GM12878 (cell line): Measurements from ENCODE around the gene DLGAP3. TPM values are rescaled to one million over a fixed set of nuclear protein-coding genes. Genes with fewer than 3 reads are reported as not detected.

ENCODE experiments used
- ATAC-seq: fragments of 200-7000 bp; cut with Tn5 transposase; 3 replicates; pipeline ENCODE4 v1.9.1; 2020; ENCODE audit warnings: mild to moderate bottlenecking, moderate library complexity
- BruUV-seq: library from RNA; stranded (reverse); fragments of 400-500 nt; replicated peaks from 2 replicates; lab custom pipeline; 2021; lab: Mats Ljungman, UMichigan
- CTCF ChIA-PET: fragments of 300-600 bp; sonication (Branson Sonifier 250); formaldehyde crosslinking; extraction: SDS; loops from one replicate; lab custom pipeline; 2021; ENCODE audit warnings: inconsistent platforms; lab: Yijun Ruan, JAX
- POLR2A ChIA-PET: fragments of 350-600 bp; formaldehyde crosslinking; extraction: SDS; loops from one replicate; lab custom pipeline; 2021; ENCODE audit warnings: inconsistent platforms; lab: Charles Lee
- RAD21 ChIA-PET: fragments of 300-600 bp; sonication (Branson Sonifier 250); formaldehyde crosslinking; loops from one replicate; lab custom pipeline; 2023; ENCODE audit warnings: antibody characterized with exemption; ENCODE audit not compliant: unreplicated experiment; lab: Charles Lee
- SMC1A ChIA-PET: fragments of 300-600 bp; sonication (Branson Sonifier 250); formaldehyde crosslinking; loops from one replicate; lab custom pipeline; 2023; ENCODE audit not compliant: unreplicated experiment, uncharacterized antibody; lab: Charles Lee
- DNase-seq: peaks from one replicate; pipeline ENCODE4 v3.0.0-alpha.2; 2011; ENCODE audit warnings: low read depth, low spot score
- FAIRE-seq: peaks from 3 replicates; lab custom pipeline; 2011; peaks lifted over from hg19 to GRCh38; lab: Jason Lieb, UNC
- H2AFZ ChIP-seq: 2 replicates; pipeline ENCODE4 v1.6.0; 2011; ENCODE audit warnings: low read depth, low read length, control low read depth; ENCODE audit not compliant: control insufficient read depth
- H3K27ac ChIP-seq: 2 replicates; pipeline ENCODE4 v1.5.1; 2011; ENCODE audit warnings: control low read depth; ENCODE audit not compliant: control insufficient read depth, insufficient read depth
- H3K27me3 ChIP-seq, 2 experiments: replicated peaks in 1 of 2; 2 replicates each; pipeline versions ENCODE4 v1.6.0 to v1.6.1; 2011; ENCODE audit warnings: low read length in 1 of 2; ENCODE audit not compliant: control insufficient read depth in 2 of 2, insufficient read depth in 2 of 2
- H3K36me3 ChIP-seq, 2 experiments: 2 replicates each; pipeline ENCODE4 v1.5.1; 2011; ENCODE audit warnings: low read length in 1 of 2; ENCODE audit not compliant: control insufficient read depth in 2 of 2, insufficient read depth in 2 of 2
- H3K4me1 ChIP-seq: 2 replicates; pipeline ENCODE4 v1.6.1; 2011; ENCODE audit warnings: mild to moderate bottlenecking, low read length, moderate library complexity, mixed read lengths; ENCODE audit not compliant: control insufficient read depth, insufficient read depth
- H3K4me2 ChIP-seq: 2 replicates; pipeline ENCODE4 v1.6.0; 2011; ENCODE audit warnings: control low read depth; ENCODE audit not compliant: control insufficient read depth, insufficient read depth
- H3K4me3 ChIP-seq: fragments of 200-600 bp; sonication (generic); 2 replicates; pipeline ENCODE4 v1.5.1; 2016
- H3K79me2 ChIP-seq: 2 replicates; pipeline ENCODE4 v1.6.0; 2011; ENCODE audit warnings: low read length; ENCODE audit not compliant: control insufficient read depth, insufficient read depth
- H3K9ac ChIP-seq: 2 replicates; pipeline ENCODE4 v1.8.0; 2011; ENCODE audit warnings: low read length, control low read depth, mixed read lengths; ENCODE audit not compliant: control insufficient read depth, insufficient read depth
- H3K9me3 ChIP-seq: replicated peaks from 3 replicates; pipeline ENCODE4 v1.5.1; 2011; ENCODE audit warnings: mild to moderate bottlenecking, low read length; ENCODE audit not compliant: control insufficient read depth, insufficient read depth
- H4K20me1 ChIP-seq: 2 replicates; pipeline ENCODE4 v1.6.0; 2011; ENCODE audit not compliant: control insufficient read depth, insufficient read depth
- ATF3 ChIP-seq: IDR thresholded peaks from 2 replicates; pipeline ENCODE4 v1.6.1; 2011; ENCODE audit warnings: low read depth, mild to moderate bottlenecking, low read length, moderate library complexity, borderline replicate concordance; ENCODE audit errors: extremely low read depth
- BCL3 ChIP-seq: IDR thresholded peaks from 2 replicates; pipeline ENCODE4 v1.6.1; 2011; ENCODE audit warnings: borderline replicate concordance, low read depth, mild to moderate bottlenecking, moderate library complexity, low read length; ENCODE audit not compliant: insufficient read depth, poor library complexity, severe bottlenecking
- CEBPB ChIP-seq, 2 experiments: fragments of 150-350 bp in 1 of 2; IDR thresholded peaks; 2 replicates each; pipeline ENCODE4 v1.6.1; 2012 to 2014; ENCODE audit warnings: low read depth in 2 of 2, low read length in 2 of 2, borderline replicate concordance in 1 of 2, inconsistent platforms in 1 of 2
- CEBPZ ChIP-seq: fragments of 150-350 bp; IDR thresholded peaks from 2 replicates; pipeline ENCODE4 v1.6.1; 2016; ENCODE audit warnings: low read depth, low read length
- EZH2 ChIP-seq: IDR thresholded peaks from 2 replicates; pipeline ENCODE4 v1.6.1; 2012; ENCODE audit warnings: low read depth, mild to moderate bottlenecking, control low read depth, inconsistent platforms, low read length, borderline replicate concordance; ENCODE audit not compliant: control insufficient read depth
- NFXL1 ChIP-seq: fragments of 450-650 bp; IDR thresholded peaks from 2 replicates; pipeline ENCODE4 v1.6.1; 2017; ENCODE audit warnings: antibody characterized with exemption, mild to moderate bottlenecking, borderline replicate concordance
- NFYB ChIP-seq: IDR thresholded peaks from 2 replicates; pipeline ENCODE4 v1.6.1; 2011; ENCODE audit warnings: low read depth, mild to moderate bottlenecking, low read length, improper control_type of control experiment, moderate library complexity; ENCODE audit not compliant: insufficient read depth
- SMARCA5 ChIP-seq: fragments of 450-650 bp; IDR thresholded peaks from 2 replicates; pipeline ENCODE4 v1.6.1; 2017; ENCODE audit warnings: mild to moderate bottlenecking
- TCF7 ChIP-seq: IDR thresholded peaks from 2 replicates; pipeline ENCODE4 v1.6.1; 2014; ENCODE audit warnings: antibody characterized with exemption, borderline replicate concordance
- WGBS: methylation state at CpG from one replicate; pipeline ENCODE4 v1.1.6; 2016; ENCODE audit warnings: low lambda C conversion rate; ENCODE audit not compliant: insufficient replicate concordance, insufficient coverage; ENCODE audit errors: missing lambda C conversion rate; 5-methylcytosine and 5-hydroxymethylcytosine counted together
- in situ Hi-C: fragments of 300-500 bp; cut with MboI; formaldehyde crosslinking; loops from 9 replicates; pipeline ENCODE4 v1.14.3; 2018; ENCODE audit warnings: mixed read lengths
- intact Hi-C: fragments of 100-400 bp; cut with micrococcal nuclease; formaldehyde crosslinking; loops from one replicate; pipeline ENCODE4 v1.14.2; 2022; ENCODE audit not compliant: unreplicated experiment
- polyA plus RNA-seq, 11 experiments: library from polyadenylated mRNA; depleted of rRNA in 4 of 11; unstranded in 6 of 11; stranded (reverse) in 5 of 11; fragments of >200 nt; fragmentation: Nextera tagmentation in 4 of 11; fragmentation: Illumina TruSeq in 1 of 11; extraction: Ambion mirVana in 4 of 11; extraction: Trizol in 1 of 11; gene quantifications; 1 replicate in 1 of 11; 2 replicates in 10 of 11; pipeline versions ENCODE4 v1.2.1 to v1.2.3, GENCODE V29; 2011 to 2016; ENCODE audit warnings: inconsistent platforms in 2 of 11, missing spikeins in 2 of 11, low read depth in 1 of 11
- total RNA-seq, 4 experiments: library from RNA; depleted of rRNA in 3 of 4; stranded (reverse); fragments of >200 nt in 3 of 4; fragmentation: Illumina TruSeq in 1 of 4; extraction: Trizol in 1 of 4; gene quantifications; 2 replicates each; pipeline versions ENCODE4 v1.2.1 to v1.2.3, GENCODE V29; 2013 to 2021

Gene DLGAP3
- total and polyA plus RNA-seq, 10 of the 15 experiments (the other 5 are each of a cell fraction or from before 2014, with no cell fraction given): 0.03 to 0.15 (median 0.08) TPM; not detected in 4

- POLR2A ChIA-PET: no interaction called here
- intact Hi-C loops: no loop called here
- DNase-seq: no peak
These were observed 112.7 kb downstream of the DLGAP3 start for GRCh38 chr1:34816778-34817177.

More at GRCh38 chr1:34816778-34817177, 112.7 kb downstream of the DLGAP3 start:
- H3K4me3 ChIP-seq: no peak overlapping the region
- no peaks in the 10 kb centered on the region for H3K9me3 ChIP-seq
- no peak for FAIRE-seq
- H3K27me3 ChIP-seq: no peaks in the 10 kb centered on the region
- in situ Hi-C loops: no loop called here
- ChIA-PET CTCF (interaction anchor here (0.9 to 1.4 kb wide), 2 partner anchors 10 to 49 kb away, joined by 4 to 5 read pairs; no protein-coding TSS in a partner anchor), SMC1A (no interaction called here), RAD21 (no interaction called here)
- no peak overlapping the region for H2AFZ ChIP-seq
- no peaks in the 10 kb centered on the region for H4K20me1 ChIP-seq
- no peak overlapping the region for H3K9ac ChIP-seq
- WGBS: 40% methylated on average over 3 of the region's 3 CpGs
- no peaks in the 10 kb centered on the region for H3K79me2 ChIP-seq
- BruUV-seq: no TSS peak
- H3K36me3 ChIP-seq: no peaks in the 10 kb centered on the region
- H3K27ac ChIP-seq: no peak overlapping the region
- TF ChIP-seq NFXL1: no peak
- no peak for TF ChIP-seq BCL3
- no peak for TF ChIP-seq TCF7
- TF ChIP-seq ATF3: no peak
- TF ChIP-seq NFYB: no peak
- TF ChIP-seq CEBPB (IDR thresholded peaks at IDR 0.05; ENCODE audit: borderline replicate concordance in 1 of 2, low read depth in 2 of 2, low read length in 2 of 2): no peak
- TF ChIP-seq CEBPZ: no peak
- no peak for TF ChIP-seq EZH2
- TF ChIP-seq SMARCA5: no peak
- ATAC-seq: no peak
- no peak overlapping the region for H3K4me2 ChIP-seq
- H3K4me1 ChIP-seq: no peaks in the 10 kb centered on the region
